HG03378 (cell line): ENCODE measurements around the gene IL1A.
A peak's percentile ranks its signal among the peaks of the same experiment; 100 is the strongest.

ENCODE experiments used
- ATAC-seq: cut with Tn5 transposase; IDR thresholded peaks from one replicate; pipeline ENCODE4 v1.9.1; 2021; ENCODE audit warnings: mild to moderate bottlenecking, moderate library complexity; ENCODE audit not compliant: unreplicated experiment

Gene IL1A

DNA sequence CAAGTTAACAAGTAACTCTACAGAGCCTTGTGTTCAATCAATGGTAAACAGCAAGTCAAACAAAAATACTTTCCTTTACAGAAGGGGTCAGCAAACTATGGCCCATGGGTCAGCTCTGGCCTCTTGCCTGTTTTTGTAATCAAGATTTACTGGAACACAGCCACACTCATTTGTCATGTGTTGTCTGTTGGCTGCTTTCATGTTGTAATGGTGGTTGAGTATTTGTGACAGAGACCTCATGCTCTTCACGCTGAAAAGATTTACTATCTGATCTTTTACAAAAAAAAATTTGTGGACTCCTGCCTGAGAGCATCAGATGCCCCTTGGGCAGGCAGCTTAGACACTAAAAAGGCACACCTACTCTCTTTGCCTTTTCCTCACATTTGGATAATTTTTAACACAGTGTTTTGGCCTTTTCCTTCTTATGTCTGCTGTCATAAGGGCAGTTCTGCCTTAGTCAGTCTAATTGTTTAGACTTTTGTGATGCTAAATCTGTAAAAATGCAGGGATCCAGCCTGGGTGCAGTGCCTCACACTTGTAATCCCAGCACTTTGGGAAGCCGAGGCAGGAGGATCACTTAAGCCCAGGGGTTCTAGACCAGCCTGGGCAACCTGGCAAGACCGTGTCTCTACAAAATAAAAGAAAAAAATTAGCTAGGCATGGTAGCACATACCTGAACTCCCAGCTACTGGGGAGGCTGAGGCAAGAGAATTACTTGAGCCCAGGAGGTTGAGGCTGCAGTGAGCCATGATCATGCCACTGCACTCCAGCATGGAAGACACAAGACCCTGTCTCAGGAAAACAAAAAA is 34.0 kb upstream of the IL1A start:
- no peak for ATAC-seq

DNA sequence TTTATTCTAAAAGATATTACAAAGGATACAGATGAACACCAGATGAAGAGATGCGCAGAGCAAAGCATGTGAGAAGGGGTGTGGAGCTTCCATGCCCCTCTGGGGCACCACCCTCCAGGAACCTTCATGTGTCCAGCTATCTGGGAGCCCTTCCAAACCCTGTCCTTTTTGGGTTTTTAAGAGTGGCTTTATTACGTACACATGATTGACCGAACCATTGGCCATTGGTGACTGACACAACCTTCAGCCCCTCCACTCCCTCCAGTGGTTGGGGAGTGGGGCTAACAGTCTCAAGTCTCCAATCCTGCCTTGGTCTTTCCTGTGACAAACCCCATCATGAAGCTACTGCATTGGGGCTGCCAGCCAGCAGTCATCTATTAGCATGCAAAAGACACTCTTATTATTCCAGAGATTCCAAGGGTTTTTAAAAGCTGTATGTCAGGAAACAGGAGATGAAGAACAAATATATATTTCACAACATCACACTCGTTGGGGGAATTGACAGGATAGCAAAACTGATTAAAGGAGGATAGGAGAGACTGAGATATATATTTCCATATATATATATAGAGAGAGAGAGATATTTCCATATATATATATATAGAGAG is 32.9 kb upstream of the IL1A start:
- ATAC-seq, result no peak

DNA sequence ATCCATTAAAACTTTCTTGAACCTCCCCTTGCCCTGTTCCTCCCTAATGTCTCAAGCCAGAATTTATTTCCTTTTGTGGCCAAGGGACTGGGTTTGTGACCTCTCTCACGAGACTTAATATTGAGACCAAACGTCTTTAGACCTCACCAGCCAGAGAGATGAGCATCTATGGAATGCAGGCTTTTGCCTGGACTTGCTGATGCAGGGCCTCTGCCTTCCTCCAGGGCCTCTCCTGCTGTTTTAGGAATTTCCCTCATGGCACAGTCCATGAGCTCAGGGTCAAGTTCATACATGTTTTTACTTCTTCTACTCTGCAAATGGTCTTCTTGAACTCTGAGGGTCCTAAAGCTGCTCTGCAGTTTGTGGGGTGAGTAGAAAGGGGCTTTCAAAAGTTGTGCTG is 30.0 kb upstream of the IL1A start:
- no peak for ATAC-seq

DNA sequence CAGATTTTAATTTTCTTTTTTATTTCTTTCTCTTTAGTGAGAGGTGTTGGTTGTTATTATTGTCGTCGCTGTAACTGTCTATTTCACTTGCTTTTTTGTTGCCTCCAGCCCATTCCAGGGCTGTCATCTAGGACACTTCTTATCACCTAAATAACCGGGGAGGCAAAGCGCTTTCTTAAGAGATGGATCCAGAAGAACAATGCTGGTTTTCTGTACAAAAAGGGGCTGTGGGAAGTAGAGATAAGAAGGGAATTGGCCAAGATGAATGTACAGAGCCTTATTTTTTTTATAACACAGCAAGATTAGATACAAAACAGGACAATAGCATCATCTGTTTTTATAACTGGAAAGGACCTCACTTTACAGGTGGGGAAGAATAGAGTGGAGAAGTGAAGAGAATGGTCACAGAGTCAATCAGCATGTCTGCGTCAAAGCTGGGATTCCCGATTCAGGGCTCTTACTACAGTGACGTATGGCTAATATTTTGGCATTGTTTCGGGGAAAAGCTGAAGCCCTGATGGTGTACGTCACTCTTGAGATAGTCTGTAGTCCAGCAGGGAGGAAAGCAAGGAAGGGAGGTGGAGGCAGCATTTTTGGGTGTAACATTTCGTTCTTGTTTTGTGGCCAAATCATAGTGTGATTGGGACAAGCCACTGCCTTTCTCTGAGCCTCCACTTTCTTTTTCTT is 29.1 kb upstream of the IL1A start:
- no peak for ATAC-seq

DNA sequence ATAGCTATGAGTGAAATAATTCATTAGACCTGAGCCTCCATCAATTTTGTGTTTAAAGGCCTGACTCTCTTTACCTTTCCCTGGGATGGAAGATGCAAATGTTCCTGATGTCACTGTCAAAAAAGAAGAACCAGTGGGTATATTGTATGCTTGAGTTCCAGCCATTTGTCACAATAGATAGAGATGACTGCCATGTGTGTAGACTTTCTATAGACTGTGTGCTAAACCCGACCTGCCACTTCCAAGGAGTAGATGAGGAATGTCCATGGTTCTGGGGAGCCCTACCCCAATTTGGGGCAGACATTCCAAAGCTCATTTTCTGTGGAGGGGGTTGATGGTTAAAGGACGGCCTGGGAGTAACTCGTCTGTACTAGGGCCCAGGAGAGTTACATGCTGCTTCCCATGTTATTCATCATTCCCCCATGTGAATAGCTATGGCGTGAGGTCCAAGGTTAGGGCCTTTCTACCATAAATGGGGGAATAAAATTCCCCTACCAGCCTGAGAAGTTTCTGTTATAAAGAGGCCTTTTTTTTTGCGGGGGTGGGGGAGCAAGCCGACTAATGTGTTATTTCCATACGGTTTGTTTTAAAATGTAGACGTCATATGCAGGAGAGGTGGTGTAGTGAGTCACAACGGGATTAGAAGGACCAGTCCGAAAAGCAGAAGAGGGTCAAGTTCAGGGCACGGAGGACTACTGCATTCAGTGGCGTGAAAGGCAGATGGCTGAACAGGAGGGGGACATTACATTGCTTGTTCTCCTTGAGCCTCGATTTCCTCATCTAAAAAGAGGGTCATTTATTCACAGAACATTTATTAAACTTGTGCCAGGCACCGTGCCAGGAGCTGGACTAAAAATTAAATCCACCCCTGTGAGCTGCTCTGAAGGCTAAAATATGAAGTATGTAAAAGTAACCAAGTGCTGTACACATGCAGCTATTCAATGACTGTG is 28.3 kb upstream of the IL1A start:
- peak; percentile 45 for ATAC-seq

DNA sequence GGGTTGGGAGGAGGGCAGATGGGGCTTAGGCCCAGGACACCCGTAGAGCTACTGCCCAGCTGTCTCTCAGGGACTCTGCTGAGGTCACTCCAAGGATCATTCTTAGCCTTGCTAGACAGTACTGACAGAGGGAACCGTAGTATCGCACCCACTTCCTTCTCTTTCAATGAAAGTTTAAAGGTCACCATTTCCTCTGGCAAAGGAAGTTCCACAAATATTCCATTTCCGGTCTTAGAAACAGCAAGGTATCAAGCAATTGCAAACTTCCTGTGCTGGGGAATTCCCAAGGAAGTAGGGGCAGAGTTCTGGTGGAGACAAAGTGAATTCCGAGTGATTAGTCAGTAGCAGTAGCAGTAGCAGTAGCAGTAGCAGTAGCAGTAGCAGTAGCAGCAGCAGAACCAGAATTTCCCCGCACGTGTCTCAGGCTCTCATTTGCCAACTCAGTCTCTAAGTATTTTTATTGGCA is 27.6 kb upstream of the IL1A start:
- peak; percentile 50 for ATAC-seq

DNA sequence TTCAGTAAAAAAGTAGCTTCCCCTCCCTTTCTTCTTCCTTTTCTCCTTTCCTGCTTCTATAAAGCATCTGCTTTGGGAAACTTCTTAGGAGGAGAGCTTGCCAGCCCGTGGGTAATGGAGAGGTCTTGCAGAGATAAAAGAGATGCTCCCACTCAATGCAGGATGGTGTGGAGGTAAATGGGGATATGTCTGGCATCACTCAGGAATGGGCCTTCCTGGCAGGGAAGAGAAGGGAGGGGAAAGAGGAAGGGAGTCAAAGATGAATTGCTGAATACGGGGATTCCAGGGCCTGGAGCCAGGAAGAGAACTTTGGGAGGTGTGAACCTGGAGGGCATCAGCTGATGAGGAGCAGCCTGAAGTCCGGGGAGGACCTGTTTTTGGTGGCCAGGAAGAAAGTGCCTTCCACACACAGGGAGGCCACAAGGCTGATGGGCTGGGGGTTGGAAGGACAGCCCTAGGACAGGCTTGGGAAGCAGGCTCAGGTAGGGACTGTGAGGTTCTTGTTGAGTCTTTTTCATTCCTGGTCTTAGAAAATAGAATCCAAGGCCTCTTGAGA is 27.1 kb upstream of the IL1A start:
- no peak for ATAC-seq

DNA sequence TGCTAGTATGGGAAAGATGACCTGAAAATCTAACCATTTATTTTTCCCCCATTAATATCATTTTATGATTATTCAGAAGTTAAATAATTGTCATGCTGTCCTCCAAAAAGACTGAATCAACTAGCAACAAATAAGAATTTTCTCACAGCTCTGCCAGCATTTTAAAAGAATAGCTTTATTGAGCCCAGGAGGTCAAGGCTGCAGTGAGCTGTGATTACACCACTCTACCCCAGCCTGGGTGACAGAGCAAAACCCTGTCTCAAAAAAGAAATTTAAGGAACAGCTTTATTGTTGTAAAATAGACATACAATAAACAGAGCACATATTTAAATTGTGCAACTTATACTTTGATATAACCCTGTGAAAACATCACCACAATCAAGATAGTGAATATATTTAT is 24.8 kb upstream of the IL1A start:
- ATAC-seq, result no peak

DNA sequence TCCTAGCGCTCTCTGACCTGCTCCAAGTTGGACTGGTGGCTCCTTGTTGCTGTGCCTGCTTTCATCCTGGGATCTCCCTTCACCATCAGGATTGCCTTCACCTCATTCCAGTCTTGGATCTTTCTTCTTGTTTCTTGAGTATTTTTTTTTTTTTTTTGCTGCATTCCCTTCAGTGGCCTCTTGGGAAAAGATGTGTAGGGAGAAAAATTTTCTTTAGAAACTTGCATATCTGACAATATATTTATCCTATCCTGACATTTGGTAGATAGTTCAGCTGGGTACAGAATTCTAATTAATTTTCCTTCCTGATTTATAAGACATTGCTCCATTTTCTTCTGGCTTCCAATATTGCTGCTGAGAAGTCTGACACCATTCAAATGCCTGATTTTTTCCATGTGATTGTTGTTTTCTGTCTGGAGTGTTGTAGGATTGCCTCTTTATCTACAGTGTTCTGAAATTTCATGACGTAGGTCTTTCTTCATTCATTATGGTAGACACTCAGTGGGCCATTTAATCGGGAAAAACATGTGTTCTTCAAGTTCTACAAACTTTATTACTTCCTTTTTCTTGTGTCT is 23.0 kb upstream of the IL1A start:
- ATAC-seq, result no peak

DNA sequence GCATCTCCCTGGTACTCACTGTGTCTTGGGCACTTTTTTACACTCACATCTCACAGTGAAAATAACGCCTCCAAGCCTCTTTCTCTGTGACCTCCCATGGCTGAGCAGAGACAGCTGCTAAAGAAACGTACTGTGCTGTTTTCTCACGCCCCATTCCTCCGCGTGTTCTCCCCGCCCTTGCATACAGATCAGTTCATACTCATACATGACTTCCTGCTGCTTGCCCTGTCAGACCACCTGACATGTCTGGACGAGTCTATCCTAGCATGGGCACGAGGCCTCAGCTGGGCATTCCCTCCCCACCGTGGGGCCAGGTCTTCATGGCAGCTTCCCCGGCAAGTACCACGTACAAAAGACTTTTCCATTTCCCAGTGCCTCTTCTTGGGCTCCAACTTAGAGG is 21.2 kb upstream of the IL1A start:
- peak; percentile 62 for ATAC-seq

DNA sequence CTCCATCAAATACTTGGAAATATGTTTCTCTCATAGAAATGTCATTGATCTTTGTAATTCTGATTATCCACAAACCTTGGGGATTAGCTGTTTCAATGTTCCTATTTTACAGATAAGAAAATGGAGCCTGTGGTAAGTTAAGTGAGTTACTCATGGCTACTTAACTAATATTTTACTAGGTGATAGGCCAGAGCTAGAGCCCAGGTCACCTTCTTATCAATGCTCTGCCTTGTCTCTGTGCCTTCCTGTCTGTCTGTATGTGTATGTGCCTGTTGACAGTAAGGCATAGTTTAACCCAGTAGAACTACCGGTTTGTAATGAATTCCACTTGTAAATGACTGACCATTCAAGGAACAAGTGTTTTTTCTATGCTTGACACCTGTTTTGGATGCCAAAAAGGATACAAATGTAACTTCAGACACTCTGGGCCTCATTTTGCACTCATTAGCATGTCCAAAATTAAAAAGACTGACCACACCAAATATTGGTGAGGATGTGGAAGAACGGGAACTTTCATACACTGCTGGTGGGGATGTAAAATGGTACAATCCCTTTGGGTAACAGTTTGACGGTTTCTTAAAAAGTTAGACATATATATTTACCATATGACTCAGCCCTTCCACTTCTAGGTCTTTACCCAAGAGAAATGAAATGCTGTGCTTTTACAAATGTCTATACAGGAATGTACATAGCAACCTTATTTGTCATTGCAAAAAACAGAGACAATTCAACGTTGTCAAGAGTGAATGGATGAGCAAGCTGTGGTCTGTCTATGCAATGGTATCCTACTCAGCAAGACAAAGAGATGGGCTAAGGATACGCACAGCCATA is 19.6 kb upstream of the IL1A start:
- peak; percentile 51 for ATAC-seq

DNA sequence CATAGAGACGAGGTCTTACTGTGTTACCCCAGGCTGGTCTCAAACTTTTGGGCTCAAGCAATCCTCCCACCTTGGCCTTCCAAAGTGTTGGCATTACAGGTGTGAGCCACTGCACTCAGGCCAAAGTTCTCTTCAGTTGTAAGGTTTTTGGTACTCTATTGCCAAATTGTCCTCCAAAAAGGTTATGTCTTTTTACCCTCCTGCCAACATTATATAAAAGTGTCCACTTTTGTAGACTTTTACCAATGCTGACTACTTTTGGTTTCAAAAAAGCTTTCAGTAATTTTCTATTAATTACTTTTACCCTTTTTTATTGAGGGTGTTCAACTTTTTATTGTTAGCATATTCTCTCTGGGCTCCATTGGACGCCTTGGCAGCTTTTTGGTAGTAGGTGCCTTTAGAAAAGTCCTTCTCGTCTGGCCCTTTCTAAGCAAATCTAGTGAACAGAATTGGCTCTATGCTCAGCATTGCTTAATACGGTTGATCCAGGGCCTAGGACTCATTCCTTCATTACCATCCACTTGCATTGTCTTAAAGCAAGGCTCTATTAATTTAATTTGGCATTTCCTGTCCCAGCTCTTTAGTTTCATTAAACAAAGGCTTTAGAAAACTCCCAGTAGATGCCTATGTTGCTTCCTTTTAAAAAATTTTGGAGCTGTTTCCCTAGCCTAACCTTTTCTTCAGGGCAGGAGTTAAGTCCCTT is 16.7 kb upstream of the IL1A start:
- no peak for ATAC-seq

DNA sequence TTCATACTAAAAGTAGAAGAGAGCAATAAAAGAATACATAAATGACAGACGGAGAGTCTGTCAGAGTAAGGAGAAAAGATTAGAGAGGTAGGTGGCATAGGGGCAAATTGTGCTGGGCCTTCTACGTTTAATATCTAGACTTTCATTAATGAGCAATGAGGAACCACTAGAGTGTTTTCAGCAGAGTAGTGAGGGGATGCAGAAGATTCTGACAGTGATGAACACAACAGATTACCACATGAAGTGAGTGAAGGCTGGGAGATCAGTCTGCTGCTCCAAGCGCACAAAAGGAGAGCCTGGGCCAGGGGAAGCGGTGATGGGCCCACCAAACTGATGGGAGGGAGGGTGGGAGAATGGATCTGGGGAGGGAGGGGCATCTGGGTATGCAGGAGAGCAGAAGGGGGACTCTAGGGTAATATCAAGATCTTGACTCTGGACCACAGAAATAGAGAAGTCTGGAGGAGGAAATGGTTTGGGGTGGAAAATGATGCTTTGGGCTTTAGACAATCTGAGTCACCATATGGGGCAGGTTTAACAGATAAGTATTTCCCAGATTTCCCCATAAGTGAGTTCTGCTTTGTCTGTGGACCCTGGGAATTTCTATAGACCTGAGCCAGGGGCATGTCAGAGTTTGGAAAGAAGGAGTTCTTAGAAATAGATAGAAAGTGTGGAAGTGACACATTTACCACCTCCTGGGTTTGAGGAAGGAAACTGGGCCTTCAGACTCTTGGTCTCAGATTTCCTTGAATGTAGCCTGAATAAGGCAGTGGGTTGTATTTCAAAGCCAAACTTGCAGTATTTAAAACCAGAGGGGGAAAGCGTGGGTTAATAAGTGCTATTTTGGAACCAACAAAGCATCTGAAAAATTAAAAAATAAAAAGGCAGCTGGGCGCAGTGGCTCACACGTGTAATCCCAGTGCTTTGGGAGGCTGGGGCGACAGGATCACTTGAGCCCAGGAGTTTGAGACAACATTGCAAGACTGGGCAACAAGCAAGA is 15.0 kb upstream of the IL1A start:
- no peak for ATAC-seq

DNA sequence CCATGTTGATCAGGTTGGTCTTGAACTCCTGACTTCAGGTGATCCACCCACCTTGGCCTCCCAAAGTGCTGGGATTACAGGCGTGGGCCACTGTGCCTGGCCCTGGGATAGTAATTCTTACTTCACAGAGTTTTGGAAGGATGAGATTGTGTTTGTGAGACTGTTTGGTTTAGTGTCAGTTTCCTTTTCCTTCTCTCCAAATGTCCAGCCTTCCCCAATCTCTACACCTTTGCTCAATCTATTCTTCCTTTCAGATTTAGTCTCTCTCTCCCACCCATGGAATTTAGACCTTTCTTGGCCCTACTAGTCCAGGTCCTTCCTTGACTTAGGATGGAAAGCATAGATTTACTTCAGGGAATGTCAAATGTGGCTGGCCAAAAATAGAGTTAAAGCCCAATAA is 12.2 kb upstream of the IL1A start:
- ATAC-seq, result no peak

DNA sequence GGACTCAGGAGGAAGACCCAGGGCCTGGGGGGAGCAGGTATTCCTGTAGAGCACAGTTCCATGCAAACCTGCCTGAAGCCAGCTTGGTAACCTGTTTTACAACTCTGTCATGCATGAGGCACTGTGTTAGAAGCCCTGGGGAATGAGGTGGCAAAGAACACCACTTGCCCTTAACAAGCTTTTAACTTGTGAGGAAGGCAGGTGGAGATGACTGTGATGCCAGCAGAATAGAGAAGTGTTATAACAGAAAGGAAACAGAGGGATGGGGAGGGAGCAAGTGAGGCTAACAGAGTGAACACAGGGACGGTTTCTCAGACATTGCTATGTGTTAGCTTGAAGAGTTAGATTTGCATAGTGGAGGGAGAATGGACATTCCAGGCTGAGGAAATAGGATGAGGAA is 11.5 kb upstream of the IL1A start:
- no peak for ATAC-seq

DNA sequence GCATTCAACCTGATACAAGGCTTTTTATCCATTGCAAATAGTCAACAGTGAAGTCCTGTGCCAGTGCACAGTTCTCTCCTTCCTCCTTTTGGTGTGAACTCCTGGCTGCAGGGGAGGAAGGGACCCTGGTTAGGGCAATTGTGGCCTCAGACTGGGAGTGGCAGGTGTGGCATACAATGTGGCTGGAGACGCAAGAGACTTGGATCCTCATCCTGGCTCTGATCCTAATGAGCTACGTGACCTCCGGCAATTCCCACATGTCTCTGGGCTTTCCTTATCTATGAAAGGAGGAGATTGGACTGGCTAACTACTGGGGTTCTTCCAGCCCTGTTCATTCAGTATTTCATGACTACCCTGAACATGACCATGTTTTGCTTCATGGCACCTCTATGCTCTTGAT is 10.5 kb upstream of the IL1A start:
- no peak for ATAC-seq

DNA sequence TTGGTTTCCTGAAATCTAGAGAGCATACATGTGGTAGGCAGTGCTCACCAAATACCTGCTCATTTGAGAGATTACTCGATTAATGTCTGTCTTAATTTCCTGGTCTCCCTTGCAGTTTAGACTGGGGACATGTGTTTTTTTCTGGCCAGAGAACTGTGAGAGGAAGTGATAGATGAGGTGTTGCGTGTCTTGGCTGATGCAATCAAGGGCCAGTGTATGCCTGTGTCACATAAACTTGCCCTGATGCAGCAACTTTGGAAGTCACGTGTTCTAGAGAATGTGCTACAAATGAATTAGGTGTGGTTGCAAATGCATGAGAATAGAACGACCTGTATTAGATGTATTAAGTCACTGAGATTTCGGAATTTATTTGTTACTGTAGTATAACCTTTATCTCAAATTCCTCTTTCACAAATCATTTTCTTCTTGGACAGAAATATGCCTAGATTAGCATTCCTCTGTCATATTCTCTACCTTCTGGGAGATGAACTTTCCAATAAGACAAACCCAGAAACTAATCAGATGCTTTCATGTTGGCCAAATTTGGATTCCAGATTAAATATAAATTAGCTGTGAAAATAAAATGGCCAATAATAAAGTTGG is 9.9 kb upstream of the IL1A start:
- peak; percentile 77 for ATAC-seq
